Measurements from ENCODE around the gene PAK4. TPM values are rescaled to one million over a fixed set of nuclear protein-coding genes. Genes with fewer than 3 reads are reported as not detected.

The PAK4 gene
- total RNA-seq, 2 experiments from 2014 or later = 13.2 to 16.2 TPM

GRCh38 chr19:39158646-39159260 lies 33.2 kb downstream of the PAK4 start:
- no peak for DNase-seq
- H3K27ac Mint-ChIP-seq = no peak overlapping the region
- H3K27me3 Mint-ChIP-seq = no peaks in the 10 kb centered on the region
- no peak overlapping the region for H3K4me3 Mint-ChIP-seq
- H3K9me3 Mint-ChIP-seq = no peaks in the 10 kb centered on the region
- H3K36me3 Mint-ChIP-seq = no peaks in the 10 kb centered on the region
- H3K4me1 Mint-ChIP-seq = peaks cover 24% of the 10 kb centered on the region

GRCh38 chr19:39160523-39160861 lies 34.9 kb downstream of the PAK4 start:
- H3K27ac Mint-ChIP-seq = no peak overlapping the region
- H3K9me3 Mint-ChIP-seq = no peaks in the 10 kb centered on the region
- DNase-seq = no peak
- no peaks in the 10 kb centered on the region for H3K27me3 Mint-ChIP-seq
- H3K4me1 Mint-ChIP-seq = peaks cover 18% of the 10 kb centered on the region
- no peak overlapping the region for H3K4me3 Mint-ChIP-seq
- H3K36me3 Mint-ChIP-seq = no peaks in the 10 kb centered on the region

DNA sequence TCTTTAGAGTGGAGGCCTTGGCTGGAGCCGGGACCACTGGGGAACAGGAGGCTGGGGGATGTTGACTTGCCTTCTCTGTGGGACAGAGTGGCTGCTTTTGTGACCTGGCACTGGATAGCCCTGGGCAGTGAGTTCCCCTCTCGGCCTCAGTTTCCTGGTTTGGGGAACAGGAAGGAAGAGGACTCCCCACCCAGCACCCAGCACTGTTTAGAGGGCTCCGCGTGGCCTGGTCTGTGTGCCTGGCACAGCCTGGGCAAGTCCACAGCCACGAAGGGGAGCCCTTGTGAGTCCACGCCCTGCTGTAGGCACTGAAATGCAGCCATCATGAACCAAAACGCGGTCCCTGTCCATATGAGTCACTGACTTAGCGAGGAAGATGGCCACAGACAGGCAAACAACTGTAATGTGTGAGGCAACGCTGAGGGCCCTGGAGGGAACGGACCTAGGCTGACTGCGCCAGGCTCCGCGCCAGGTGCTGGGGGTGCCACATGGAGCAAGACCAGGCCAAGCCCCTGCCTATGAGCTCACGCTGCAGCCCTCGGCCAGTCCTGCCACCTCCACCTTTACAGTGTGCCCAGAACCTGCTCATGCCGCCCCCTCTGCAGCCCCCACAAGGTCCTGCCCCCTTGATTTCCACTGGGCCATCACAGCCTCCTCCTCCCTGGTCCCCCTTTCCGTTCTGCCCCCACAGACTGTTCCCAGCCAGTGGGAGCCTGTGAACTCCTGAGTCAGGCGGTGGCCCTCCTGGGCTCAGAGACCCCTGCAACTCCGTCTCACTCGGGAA lies 35.5 kb downstream of the PAK4 start:
- Mint-ChIP-seq H3K27me3 (no peaks in the 10 kb centered on the region), H3K4me1 (peaks cover 18% of the 10 kb centered on the region), H3K4me3 (no peak overlapping the region), H3K36me3 (no peaks in the 10 kb centered on the region), H3K9me3 (no peaks in the 10 kb centered on the region), H3K27ac (no peak overlapping the region)
- no peak for DNase-seq

GRCh38 chr19:39162441-39163043 lies 37.0 kb downstream of the PAK4 start:
- Mint-ChIP-seq H3K27ac (no peak overlapping the region), H3K9me3 (no peaks in the 10 kb centered on the region), H3K27me3 (no peaks in the 10 kb centered on the region), H3K4me1 (peaks cover 18% of the 10 kb centered on the region), H3K4me3 (no peak overlapping the region), H3K36me3 (no peaks in the 10 kb centered on the region)
- DNase-seq = no peak

DNA sequence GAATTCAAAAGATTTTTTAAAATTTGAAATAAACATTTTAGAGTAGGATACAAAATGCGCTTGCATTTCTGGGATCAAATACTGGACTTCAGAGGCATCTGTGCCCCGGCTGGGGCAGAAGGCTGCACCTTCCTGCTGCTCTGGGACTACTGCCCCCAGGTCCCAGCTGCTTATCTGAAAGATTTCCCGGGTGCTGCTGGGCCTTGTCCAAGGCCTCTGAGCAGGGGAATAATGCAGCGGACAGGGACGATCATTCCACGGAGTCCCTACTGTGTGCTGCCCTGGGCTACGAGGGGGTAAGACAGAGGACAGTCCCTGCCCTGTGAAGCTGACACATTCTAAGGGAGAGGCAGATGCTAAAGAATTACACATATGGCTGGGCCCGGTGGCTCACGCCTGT lies 38.0 kb downstream of the PAK4 start:
- DNase-seq = no peak
- no peaks in the 10 kb centered on the region for H3K27me3 Mint-ChIP-seq
- H3K9me3 Mint-ChIP-seq = no peaks in the 10 kb centered on the region
- no peak overlapping the region for H3K27ac Mint-ChIP-seq
- no peak overlapping the region for H3K4me3 Mint-ChIP-seq
- peaks cover 15% of the 10 kb centered on the region for H3K4me1 Mint-ChIP-seq
- H3K36me3 Mint-ChIP-seq = no peaks in the 10 kb centered on the region

- DNase-seq = no peak
- Mint-ChIP-seq H3K36me3 (no peaks in the 10 kb centered on the region), H3K27me3 (no peaks in the 10 kb centered on the region), H3K4me1 (peaks cover 15% of the 10 kb centered on the region), H3K9me3 (no peaks in the 10 kb centered on the region), H3K27ac (no peak overlapping the region), H3K4me3 (no peak overlapping the region)
Observed at GRCh38 chr19:39164289-39164688, 38.7 kb downstream of the PAK4 start.

DNA sequence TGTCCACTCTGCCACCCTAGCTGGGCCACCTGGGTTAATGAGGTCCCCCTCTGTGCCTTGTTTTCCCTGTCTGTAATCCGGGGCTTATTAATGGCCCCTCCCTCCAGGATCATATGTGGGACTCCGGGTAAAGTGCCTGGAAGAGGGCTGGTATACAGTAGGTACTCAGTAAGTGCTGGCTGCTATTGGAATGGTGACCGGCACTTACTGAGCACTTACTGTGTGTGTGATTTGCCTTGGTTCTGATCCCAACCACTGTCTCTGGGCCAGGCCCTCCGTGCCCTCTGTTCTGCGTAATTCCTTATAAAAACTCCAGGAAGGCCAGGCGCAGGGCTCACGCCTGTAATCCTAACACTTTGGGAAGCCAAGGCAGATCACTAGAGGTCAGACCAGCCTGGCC lies 40.3 kb downstream of the PAK4 start:
- Mint-ChIP-seq H3K27me3 (no peaks in the 10 kb centered on the region), H3K4me1 (peaks cover 9% of the 10 kb centered on the region), H3K36me3 (no peaks in the 10 kb centered on the region)

DNA sequence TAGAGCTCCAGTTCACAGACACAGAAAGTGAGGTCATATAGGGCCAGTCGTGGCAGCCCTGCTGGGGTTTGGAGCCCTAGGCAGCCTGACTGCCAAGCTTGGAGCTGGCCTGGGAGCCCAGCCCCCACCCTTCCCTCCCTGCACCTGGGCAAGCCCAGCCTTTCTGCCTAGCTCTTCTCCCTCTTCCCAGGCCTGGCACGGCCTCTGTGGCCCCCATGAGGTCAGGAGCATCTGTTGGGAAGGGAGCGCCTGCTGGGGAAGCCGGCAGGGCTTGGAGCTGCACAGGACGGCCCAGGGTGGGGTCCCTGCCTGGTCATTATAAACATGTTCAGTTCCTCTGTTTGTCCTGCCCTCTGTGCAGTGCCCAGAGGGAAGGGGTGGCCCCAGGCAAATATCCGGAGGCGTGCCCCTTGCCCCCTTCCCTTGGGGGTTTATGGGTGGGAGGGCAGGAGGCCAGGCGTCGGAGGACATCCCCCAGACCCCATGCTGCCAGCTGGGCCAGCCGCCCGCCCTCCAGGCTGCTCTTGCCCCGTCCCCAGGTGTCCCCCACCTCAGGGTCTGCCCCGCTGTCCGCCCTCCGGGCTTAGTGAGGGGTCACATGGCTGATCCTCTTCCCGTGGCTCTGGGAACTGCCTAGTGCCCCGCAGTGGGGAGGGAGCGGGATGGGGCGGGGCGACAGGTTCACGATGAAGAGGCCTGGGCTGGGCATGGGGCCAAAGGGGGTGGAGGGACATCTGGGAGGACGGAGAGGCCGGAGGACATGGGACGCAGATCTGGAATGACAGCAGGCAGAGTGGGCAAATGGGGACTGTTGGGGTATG lies 41.2 kb downstream of the PAK4 start:
- DNase-seq = no peak
- no peaks in the 10 kb centered on the region for H3K9me3 Mint-ChIP-seq
- H3K4me1 Mint-ChIP-seq = peaks cover 9% of the 10 kb centered on the region
- H3K27ac Mint-ChIP-seq = no peak overlapping the region
- H3K27me3 Mint-ChIP-seq = no peaks in the 10 kb centered on the region
- no peaks in the 10 kb centered on the region for H3K36me3 Mint-ChIP-seq
- no peak overlapping the region for H3K4me3 Mint-ChIP-seq

More for the DNA sequence above, 40.3 kb downstream of the PAK4 start:
- Mint-ChIP-seq H3K4me3 (no peak overlapping the region), H3K27ac (no peak overlapping the region), H3K9me3 (no peaks in the 10 kb centered on the region)
- DNase-seq = no peak

DNA sequence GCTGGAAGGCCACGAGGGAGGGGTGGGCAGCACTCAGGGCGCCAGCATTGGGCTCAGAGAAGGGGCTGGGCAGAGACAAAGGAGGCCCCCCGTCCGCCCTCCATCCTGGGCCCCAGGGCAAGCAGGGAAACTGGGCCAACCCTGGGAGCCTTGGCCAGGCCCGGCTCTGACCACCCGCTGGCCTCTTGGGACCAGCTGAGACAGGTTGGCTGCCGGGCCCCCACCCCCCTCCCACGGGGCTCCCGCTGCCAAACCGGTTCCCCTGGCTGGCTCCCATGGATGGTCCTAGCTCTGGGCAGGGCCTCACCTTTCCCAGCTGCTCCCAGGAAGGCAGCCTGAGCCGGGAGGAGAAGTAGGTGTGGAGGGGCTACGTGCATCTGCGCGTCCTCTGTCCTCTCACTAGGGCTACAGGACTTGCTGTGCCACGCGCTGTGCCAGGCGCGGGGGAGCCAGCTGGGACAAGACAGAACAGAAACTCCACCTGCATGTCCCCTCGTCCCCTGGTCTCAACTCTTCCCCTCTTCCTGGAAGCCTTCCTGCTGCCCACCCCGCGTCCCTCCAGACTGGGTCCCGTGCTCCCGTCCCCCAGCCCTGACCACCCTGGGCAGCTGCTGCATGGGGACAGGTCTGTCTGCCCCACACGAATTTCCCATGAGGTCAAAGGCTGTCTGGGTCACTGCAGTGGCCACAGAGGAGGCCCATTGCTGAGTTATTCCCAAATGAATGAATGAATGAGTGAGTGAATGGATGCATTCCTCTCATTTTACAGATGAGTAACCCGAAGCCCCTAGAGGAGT lies 42.1 kb downstream of the PAK4 start:
- Mint-ChIP-seq H3K36me3 (no peaks in the 10 kb centered on the region), H3K4me1 (peaks cover 7% of the 10 kb centered on the region), H3K9me3 (no peaks in the 10 kb centered on the region), H3K4me3 (no peak overlapping the region), H3K27ac (no peak overlapping the region), H3K27me3 (no peaks in the 10 kb centered on the region)
- DNase-seq = no peak

- Mint-ChIP-seq H3K4me3 (no peak overlapping the region), H3K4me1 (no peaks in the 10 kb centered on the region), H3K27ac (no peak overlapping the region), H3K36me3 (no peaks in the 10 kb centered on the region), H3K27me3 (no peaks in the 10 kb centered on the region), H3K9me3 (no peaks in the 10 kb centered on the region)
- DNase-seq = no peak
Observed at GRCh38 chr19:39168258-39169142, 42.9 kb downstream of the PAK4 start.

DNA sequence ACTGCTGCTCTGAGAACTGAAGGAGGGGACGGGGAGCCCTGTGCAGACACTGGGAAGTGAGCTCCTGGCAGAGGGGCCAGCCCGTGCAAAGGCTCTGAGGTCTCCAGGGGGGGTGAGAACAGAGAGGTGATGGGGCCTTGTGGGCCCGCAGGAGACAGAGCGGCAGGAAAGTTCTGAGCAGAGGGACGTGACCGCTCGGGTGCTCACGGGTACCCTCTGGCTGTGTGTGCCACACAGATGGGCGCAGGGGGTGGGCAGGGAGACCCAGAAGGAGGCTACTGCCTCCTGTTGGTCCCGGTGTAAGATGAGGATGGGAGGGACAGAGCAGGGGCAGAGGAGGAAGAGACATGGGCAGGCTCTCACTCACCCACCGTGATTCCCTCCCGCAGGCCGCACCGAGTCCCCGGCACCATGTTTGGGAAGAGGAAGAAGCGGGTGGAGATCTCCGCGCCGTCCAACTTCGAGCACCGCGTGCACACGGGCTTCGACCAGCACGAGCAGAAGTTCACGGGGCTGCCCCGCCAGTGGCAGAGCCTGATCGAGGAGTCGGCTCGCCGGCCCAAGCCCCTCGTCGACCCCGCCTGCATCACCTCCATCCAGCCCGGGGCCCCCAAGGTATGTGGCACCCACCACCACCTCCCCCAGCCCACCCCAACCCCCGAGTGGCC lies 43.7 kb downstream of the PAK4 start:
- Mint-ChIP-seq H3K4me1 (no peaks in the 10 kb centered on the region), H3K27me3 (no peaks in the 10 kb centered on the region), H3K9me3 (no peaks in the 10 kb centered on the region), H3K36me3 (no peaks in the 10 kb centered on the region), H3K27ac (no peak overlapping the region), H3K4me3 (no peak overlapping the region)
- DNase-seq = no peak

- no peaks in the 10 kb centered on the region for H3K4me1 Mint-ChIP-seq
- H3K27ac Mint-ChIP-seq = no peak overlapping the region
Observed at GRCh38 chr19:39170386-39171231, 45.0 kb downstream of the PAK4 start.

More at GRCh38 chr19:39170386-39171231, 45.0 kb downstream of the PAK4 start:
- Mint-ChIP-seq H3K9me3 (no peaks in the 10 kb centered on the region), H3K36me3 (no peaks in the 10 kb centered on the region), H3K27me3 (no peaks in the 10 kb centered on the region), H3K4me3 (no peak overlapping the region)
- DNase-seq = no peak
